Mesothelial cell of epicardium (in vitro differentiated cells): ENCODE data around the gene TUBG2. TPM values are rescaled to one million over a fixed set of nuclear protein-coding genes. Genes with fewer than 3 reads are reported as not detected.
A peak's percentile ranks its signal among the peaks of the same experiment; 100 is the strongest.

ENCODE experiments used
- DNase-seq, 2 experiments: peaks; one replicate each; pipeline ENCODE4 v3.0.0; 2021; ENCODE audit warnings: low spot score in 2 of 2; ENCODE audit not compliant: unreplicated experiment in 2 of 2
- H3K27ac Mint-ChIP-seq: 2 replicates; pipeline ENCODE4 v1.8.0; 2021; ENCODE audit warnings: mixed read lengths
- H3K27me3 Mint-ChIP-seq: 2 replicates; pipeline ENCODE4 v1.8.0; 2021; ENCODE audit warnings: low read depth, mixed read lengths
- H3K36me3 Mint-ChIP-seq: 2 replicates; pipeline ENCODE4 v1.8.0; 2021; ENCODE audit warnings: mixed read lengths
- H3K4me1 Mint-ChIP-seq: 2 replicates; pipeline ENCODE4 v1.8.0; 2021; ENCODE audit warnings: mixed read lengths
- H3K4me3 Mint-ChIP-seq: 2 replicates; pipeline ENCODE4 v1.8.0; 2021; ENCODE audit warnings: mild to moderate bottlenecking, moderate library complexity, mixed read lengths
- H3K9me3 Mint-ChIP-seq: 2 replicates; pipeline ENCODE4 v1.8.0; 2021; ENCODE audit warnings: mixed read lengths
- CTCF ChIP-seq: fragments of 200-600 bp; sonication (generic); IDR thresholded peaks from one replicate; pipeline ENCODE4 v1.5.0; 2021; ENCODE audit warnings: antibody characterized with exemption; ENCODE audit not compliant: unreplicated experiment
- total RNA-seq: library from RNA; stranded (reverse); gene quantifications from 3 replicates; pipeline ENCODE4 v1.2.1, GENCODE V29; 2021

TUBG2 gene
- total RNA-seq, 1 donor from 2014 or later = 33.4 TPM

DNA sequence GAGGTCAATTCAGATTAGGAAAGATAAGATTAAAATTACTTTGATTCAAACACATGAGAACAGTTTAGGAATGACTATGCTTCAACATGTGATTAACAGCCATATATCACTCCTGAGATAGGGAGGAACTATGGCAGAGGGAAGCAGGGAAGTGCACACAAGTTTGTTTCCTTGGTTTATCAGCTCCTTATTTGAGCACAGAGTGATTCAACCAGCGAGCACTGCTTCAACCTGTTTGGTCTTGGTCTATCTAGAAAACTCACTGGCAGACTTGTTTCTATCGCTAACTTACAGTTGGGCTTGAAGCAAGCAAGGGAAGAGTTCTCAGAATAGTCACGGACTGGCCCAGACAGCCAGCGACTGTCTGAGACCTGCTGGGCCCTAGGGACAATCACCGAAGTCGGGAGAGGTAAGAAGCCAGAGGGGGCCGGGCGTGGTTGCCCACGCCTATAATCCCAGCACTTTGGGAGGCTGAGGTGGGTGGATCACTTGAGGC lies 26.1 kb upstream of the TUBG2 start:
- no peaks in the 10 kb centered on the region for H3K27me3 Mint-ChIP-seq
- H3K9me3 Mint-ChIP-seq = no peaks in the 10 kb centered on the region
- peaks cover 7% of the 10 kb centered on the region for H3K4me1 Mint-ChIP-seq
- no peak overlapping the region for H3K4me3 Mint-ChIP-seq
- DNase-seq = no peak
- peak overlapping the region; percentile 96 for H3K27ac Mint-ChIP-seq
- H3K36me3 Mint-ChIP-seq = no peaks in the 10 kb centered on the region
- TF ChIP-seq CTCF = no peak

DNA sequence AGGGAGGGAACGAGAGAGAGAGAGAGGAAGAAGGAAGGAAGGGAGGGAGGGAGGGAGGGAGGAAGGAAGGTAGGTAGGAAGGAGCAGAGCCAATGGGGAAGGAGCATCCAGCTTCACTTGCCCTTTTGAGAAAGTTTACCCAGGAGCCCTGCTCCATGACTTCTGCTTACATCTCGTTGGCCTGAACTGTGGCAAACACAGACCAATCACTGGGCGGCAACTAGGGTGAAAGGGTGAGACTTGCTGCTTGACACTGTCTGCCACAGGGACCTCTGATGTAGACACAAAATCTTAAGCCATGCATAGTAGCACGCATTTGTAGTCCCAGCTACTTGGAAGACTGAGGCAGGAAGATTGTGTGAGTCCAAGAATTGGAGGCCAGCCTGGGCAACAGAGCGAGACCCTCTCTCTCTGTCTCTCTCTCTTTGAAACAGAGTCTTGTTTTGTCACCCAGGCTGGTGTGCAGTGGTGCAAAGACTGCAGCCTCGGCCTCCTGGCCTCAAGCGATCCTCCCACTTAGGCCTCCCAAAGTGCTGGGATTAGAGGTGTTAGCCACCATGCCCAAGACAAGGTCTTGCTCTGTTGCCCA lies 19.5 kb upstream of the TUBG2 start:
- Mint-ChIP-seq H3K9me3 (no peaks in the 10 kb centered on the region), H3K4me1 (peaks cover 7% of the 10 kb centered on the region), H3K36me3 (no peaks in the 10 kb centered on the region), H3K27ac (no peak overlapping the region), H3K4me3 (no peak overlapping the region), H3K27me3 (peaks cover 9% of the 10 kb centered on the region)
- DNase-seq = no peak
- no peak for TF ChIP-seq CTCF

DNA sequence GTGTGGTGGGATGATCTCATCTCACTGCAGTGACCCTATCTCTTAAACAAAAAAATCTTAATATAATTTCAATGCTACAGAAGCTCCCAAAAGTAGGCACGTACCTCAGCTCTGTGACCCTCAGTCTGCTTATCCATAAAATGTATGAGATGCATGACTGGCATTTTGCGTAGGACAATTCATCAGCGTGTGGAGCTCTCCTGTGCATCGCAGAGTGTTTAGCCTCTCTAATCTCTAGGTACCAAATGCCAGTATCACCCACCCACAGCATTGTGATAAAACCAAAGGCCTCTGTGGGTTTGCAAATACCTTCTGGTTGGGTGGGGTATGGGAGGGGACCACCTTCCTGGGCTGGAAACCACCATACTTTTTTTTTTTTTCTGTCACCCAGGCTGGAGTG lies 19.0 kb upstream of the TUBG2 start:
- no peak overlapping the region for H3K27ac Mint-ChIP-seq
- peaks cover 9% of the 10 kb centered on the region for H3K27me3 Mint-ChIP-seq
- no peak overlapping the region for H3K4me3 Mint-ChIP-seq
- DNase-seq = no peak
- no peak for TF ChIP-seq CTCF
- H3K4me1 Mint-ChIP-seq = peaks cover 7% of the 10 kb centered on the region
- H3K36me3 Mint-ChIP-seq = no peaks in the 10 kb centered on the region
- no peaks in the 10 kb centered on the region for H3K9me3 Mint-ChIP-seq

DNA sequence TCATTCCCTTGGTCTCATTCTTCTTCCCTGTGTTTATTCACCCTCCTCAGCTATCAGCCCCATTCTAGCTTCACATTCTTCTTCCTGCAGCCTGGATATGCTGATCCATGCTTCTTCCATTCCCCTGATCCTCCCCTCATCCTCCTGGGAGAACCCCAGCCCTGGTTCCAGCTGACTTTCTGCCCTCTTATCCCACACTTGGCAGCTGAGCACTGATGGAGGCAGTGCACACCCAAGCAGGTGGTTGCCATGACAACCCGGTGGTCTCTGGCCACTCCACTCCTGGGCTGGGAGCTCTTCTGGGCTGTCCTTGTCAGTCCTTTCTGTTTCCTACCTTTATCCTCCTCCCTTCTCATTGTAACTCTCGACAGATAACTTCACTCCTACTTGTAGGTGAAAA lies 16.7 kb upstream of the TUBG2 start:
- H3K27me3 Mint-ChIP-seq = peaks cover 11% of the 10 kb centered on the region
- no peak overlapping the region for H3K27ac Mint-ChIP-seq
- no peak for TF ChIP-seq CTCF
- DNase-seq = no peak
- no peaks in the 10 kb centered on the region for H3K9me3 Mint-ChIP-seq
- no peaks in the 10 kb centered on the region for H3K36me3 Mint-ChIP-seq
- H3K4me3 Mint-ChIP-seq = no peak overlapping the region
- H3K4me1 Mint-ChIP-seq = peaks cover 7% of the 10 kb centered on the region

DNA sequence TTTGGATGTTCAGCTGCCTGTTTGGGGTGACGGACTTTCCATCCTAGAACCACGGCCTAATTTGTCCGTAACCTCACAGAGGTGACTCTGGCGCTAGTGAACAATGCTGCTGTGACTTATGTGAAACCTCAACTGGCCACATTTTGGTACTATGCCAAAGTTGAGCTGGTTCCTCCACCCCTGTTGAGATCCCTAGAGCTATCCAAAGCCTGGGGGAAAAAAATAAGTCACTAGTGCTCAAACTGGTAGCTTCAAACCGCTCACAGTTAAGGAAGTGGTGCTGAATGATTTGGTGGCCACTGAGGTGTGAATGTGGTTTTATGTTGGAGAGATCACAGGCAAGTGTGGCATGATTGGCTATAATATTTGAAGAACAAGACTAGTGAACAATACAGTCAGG lies 11.3 kb upstream of the TUBG2 start:
- Mint-ChIP-seq H3K27me3 (peaks cover 4% of the 10 kb centered on the region), H3K27ac (no peak overlapping the region), H3K4me1 (peaks cover under 1% of the 10 kb centered on the region), H3K4me3 (no peak overlapping the region), H3K36me3 (no peaks in the 10 kb centered on the region), H3K9me3 (no peaks in the 10 kb centered on the region)
- no peak for TF ChIP-seq CTCF
- no peak for DNase-seq

- H3K4me1 Mint-ChIP-seq = peaks cover 20% of the 10 kb centered on the region
- peaks cover 2% of the 10 kb centered on the region for H3K27me3 Mint-ChIP-seq
- no peak for TF ChIP-seq CTCF
- no peaks in the 10 kb centered on the region for H3K36me3 Mint-ChIP-seq
- H3K9me3 Mint-ChIP-seq = no peaks in the 10 kb centered on the region
- no peak overlapping the region for H3K27ac Mint-ChIP-seq
- no peak for DNase-seq
- no peak overlapping the region for H3K4me3 Mint-ChIP-seq
These were observed 7.7 kb upstream of the TUBG2 start for GRCh38 chr17:42651392-42651791.
